Osteocyte (in vitro differentiated cells): ENCODE measurements around the gene ACP6. TPM values are rescaled to one million over a fixed set of nuclear protein-coding genes. Genes with fewer than 3 reads are reported as not detected.

Experiments used
- DNase-seq: peaks from one replicate; pipeline ENCODE4 v3.0.0; 2021; ENCODE audit warnings: mixed read lengths; ENCODE audit not compliant: unreplicated experiment; ENCODE audit errors: extremely low spot score
- H3K27ac Mint-ChIP-seq: one replicate; pipeline ENCODE4 v1.8.0; 2021; ENCODE audit warnings: mild to moderate bottlenecking, mixed read lengths; ENCODE audit not compliant: unreplicated experiment
- H3K27me3 Mint-ChIP-seq: one replicate; pipeline ENCODE4 v1.8.0; 2021; ENCODE audit warnings: mixed read lengths; ENCODE audit not compliant: unreplicated experiment
- H3K36me3 Mint-ChIP-seq: one replicate; pipeline ENCODE4 v1.8.0; 2021; ENCODE audit warnings: mixed read lengths; ENCODE audit not compliant: unreplicated experiment
- H3K4me1 Mint-ChIP-seq: one replicate; pipeline ENCODE4 v1.8.0; 2021; ENCODE audit warnings: mixed read lengths; ENCODE audit not compliant: unreplicated experiment
- H3K4me3 Mint-ChIP-seq: one replicate; pipeline ENCODE4 v1.8.0; 2021; ENCODE audit warnings: mild to moderate bottlenecking, moderate library complexity, mixed read lengths; ENCODE audit not compliant: unreplicated experiment
- H3K9me3 Mint-ChIP-seq: one replicate; pipeline ENCODE4 v1.8.0; 2021; ENCODE audit warnings: mixed read lengths; ENCODE audit not compliant: unreplicated experiment
- total RNA-seq: library from RNA; stranded (reverse); gene quantifications from 2 replicates; pipeline ENCODE4 v1.2.1, GENCODE V29; 2021
- TF ChIP-seq, protein P1 (sequence below): fragments of 200-600 bp; sonication (generic); IDR thresholded peaks from 2 replicates; pipeline ENCODE4 v1.5.0; 2021; ENCODE audit warnings: antibody characterized with exemption, mild to moderate bottlenecking, moderate library complexity

The ACP6 gene
- total RNA-seq, 1 donor from 2014 or later, result 12.6 TPM

DNA sequence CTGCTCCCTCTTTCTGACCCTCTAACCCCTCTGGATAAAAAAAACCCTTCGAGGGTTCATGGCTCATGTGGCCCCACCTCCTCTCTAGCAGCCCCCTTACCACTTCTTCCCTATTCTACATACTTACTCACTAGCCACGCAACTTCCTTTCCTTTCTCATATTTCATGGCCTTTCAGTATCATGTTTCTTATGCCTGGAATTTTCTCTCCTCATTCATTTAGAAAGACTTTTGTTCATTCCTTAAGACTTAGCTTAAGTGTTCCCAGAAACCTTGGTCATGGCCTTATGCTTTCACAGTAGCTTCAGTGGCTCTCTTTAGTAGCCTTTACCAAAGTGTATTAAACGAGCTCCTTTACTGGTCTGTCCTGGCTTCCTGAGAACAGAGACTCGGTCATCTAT is 6.1 kb downstream of the ACP6 start:
- H3K36me3 Mint-ChIP-seq, result peaks cover 15% of the 10 kb centered on the region
- peaks cover 9% of the 10 kb centered on the region for H3K4me1 Mint-ChIP-seq
- no peak for DNase-seq
- peaks cover 6% of the 10 kb centered on the region for H3K9me3 Mint-ChIP-seq
- TF ChIP-seq, protein P1, sequence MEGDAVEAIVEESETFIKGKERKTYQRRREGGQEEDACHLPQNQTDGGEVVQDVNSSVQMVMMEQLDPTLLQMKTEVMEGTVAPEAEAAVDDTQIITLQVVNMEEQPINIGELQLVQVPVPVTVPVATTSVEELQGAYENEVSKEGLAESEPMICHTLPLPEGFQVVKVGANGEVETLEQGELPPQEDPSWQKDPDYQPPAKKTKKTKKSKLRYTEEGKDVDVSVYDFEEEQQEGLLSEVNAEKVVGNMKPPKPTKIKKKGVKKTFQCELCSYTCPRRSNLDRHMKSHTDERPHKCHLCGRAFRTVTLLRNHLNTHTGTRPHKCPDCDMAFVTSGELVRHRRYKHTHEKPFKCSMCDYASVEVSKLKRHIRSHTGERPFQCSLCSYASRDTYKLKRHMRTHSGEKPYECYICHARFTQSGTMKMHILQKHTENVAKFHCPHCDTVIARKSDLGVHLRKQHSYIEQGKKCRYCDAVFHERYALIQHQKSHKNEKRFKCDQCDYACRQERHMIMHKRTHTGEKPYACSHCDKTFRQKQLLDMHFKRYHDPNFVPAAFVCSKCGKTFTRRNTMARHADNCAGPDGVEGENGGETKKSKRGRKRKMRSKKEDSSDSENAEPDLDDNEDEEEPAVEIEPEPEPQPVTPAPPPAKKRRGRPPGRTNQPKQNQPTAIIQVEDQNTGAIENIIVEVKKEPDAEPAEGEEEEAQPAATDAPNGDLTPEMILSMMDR, result no peak
- H3K27ac Mint-ChIP-seq, result no peak overlapping the region
- no peaks in the 10 kb centered on the region for H3K27me3 Mint-ChIP-seq
- no peak overlapping the region for H3K4me3 Mint-ChIP-seq

DNA sequence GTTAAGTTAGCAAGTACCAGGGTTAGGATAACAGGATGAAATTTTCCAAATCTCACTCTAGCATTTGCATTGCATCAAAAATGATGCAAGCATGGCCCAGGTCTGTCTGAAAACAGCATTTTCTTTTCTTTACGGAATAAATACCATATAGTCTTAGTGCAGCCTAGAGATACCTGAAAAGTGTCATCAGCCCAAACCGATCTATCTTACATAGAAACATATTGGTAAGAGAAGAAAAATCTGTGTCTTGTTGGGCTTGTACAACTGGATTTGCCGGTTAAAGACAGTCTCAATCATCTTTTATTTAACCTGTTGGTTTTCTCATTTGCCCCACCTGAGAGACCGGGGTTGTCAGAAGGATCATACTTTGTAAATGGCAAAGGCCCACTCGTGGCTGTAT is 15.8 kb downstream of the ACP6 start:
- no peak for DNase-seq
- Mint-ChIP-seq H3K27me3 (no peaks in the 10 kb centered on the region), H3K4me3 (no peak overlapping the region), H3K36me3 (peaks cover 33% of the 10 kb centered on the region), H3K9me3 (no peaks in the 10 kb centered on the region), H3K4me1 (peaks cover 3% of the 10 kb centered on the region), H3K27ac (no peak overlapping the region)
- TF ChIP-seq, protein P1, result no peak

DNA sequence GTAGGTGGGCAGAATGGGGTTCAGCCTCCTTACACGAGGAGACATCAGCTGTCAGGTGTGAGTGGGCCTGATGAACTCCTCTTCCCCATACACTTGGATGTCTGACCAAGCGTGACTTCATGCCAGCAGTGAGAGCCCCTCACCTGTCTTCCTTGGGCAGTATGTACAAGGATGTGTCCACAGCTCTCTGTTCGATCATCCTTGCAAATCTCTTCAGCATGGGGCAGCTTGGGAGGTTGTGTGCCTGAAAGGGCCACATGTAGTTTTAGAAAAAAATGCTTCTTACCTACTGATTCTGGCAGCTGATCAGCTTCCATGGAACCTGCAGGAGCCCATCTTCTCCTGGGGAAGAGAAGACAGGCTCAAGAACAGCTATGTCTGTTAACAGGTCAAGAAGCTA is 18.0 kb downstream of the ACP6 start:
- Mint-ChIP-seq H3K36me3 (peaks cover 38% of the 10 kb centered on the region), H3K4me3 (no peak overlapping the region), H3K9me3 (no peaks in the 10 kb centered on the region), H3K4me1 (peaks cover 3% of the 10 kb centered on the region), H3K27ac (no peak overlapping the region), H3K27me3 (no peaks in the 10 kb centered on the region)
- TF ChIP-seq, protein P1, result no peak
- no peak for DNase-seq

DNA sequence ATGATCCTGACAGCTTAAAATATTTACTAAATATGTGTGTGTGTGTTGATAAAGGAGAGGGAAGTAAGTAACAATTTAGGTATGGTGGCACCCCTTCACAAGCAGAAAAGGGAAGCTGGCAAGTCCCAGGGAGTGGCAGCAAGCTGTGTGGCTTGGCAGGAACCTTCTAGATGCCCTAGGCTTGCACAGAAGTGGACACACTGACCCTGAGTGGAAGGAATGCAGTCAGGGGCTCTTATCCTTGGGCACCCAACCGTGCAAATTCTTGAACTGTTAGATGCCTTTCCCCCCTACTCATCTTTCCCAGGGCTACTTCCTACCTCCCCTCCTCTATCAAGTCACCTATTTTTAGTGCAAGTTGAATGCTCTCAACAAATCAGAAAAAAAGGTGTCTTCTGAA is 18.9 kb downstream of the ACP6 start:
- Mint-ChIP-seq H3K4me3 (no peak overlapping the region), H3K27me3 (no peaks in the 10 kb centered on the region), H3K36me3 (peaks cover 38% of the 10 kb centered on the region), H3K4me1 (peaks cover 3% of the 10 kb centered on the region), H3K27ac (no peak overlapping the region), H3K9me3 (no peaks in the 10 kb centered on the region)
- TF ChIP-seq, protein P1, result no peak
- no peak for DNase-seq

DNA sequence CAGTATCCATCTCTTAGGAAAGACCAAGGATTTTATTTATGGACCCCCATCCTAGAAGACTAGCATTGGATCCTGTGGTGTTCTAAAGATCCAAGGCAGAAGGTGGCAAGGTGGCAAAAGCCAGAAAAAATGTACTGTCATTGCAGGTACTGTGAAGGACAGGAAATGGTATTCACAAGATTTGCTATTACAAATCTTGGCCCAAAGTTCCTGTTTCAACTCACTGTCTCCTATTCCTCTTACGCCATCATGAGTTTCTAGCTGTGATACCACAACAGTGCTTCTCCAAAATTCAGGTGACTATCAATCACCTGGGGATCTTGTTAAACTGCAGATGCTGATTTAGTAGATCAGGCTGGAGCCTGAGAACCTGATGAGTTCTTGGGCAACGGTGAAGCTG is 21.4 kb downstream of the ACP6 start:
- H3K27me3 Mint-ChIP-seq, result no peaks in the 10 kb centered on the region
- peaks cover 3% of the 10 kb centered on the region for H3K4me1 Mint-ChIP-seq
- H3K4me3 Mint-ChIP-seq, result no peak overlapping the region
- H3K27ac Mint-ChIP-seq, result no peak overlapping the region
- H3K9me3 Mint-ChIP-seq, result no peaks in the 10 kb centered on the region
- TF ChIP-seq, protein P1, result no peak
- H3K36me3 Mint-ChIP-seq, result peaks cover 37% of the 10 kb centered on the region
- no peak for DNase-seq
